OCI-LY1 (cell line): ENCODE measurements around the gene PPP2R3C.

Source experiments
- CTCF ChIP-seq: fragments of 200-600 bp; sonication (generic), shearing (Covaris generic); IDR thresholded peaks from 2 replicates; pipeline ENCODE4 v1.5.1; 2017; ENCODE audit warnings: mild to moderate bottlenecking, antibody characterized with exemption, low read length, moderate library complexity, mixed read lengths
- EZH2 ChIP-seq: fragments of 200-600 bp; sonication (generic), shearing (Covaris generic); IDR thresholded peaks from 2 replicates; pipeline ENCODE4 v1.8.0; 2017; ENCODE audit warnings: borderline replicate concordance, mixed run types, mild to moderate bottlenecking, antibody characterized with exemption, low read length, moderate library complexity, mixed read lengths

- TF ChIP-seq CTCF = no peak
- no peak for TF ChIP-seq EZH2
These were observed 53.4 kb downstream of the PPP2R3C start for GRCh38 chr14:35068238-35069012.
